D721Med (cell line): ENCODE results near the gene GGT6.

Source experiments
- DNase-seq: peaks from one replicate; pipeline ENCODE4 v3.0.0; 2011; ENCODE audit warnings: low spot score; ENCODE audit not compliant: insufficient read length
- FAIRE-seq: peaks from 2 replicates; lab custom pipeline; 2011; peaks lifted over from hg19 to GRCh38; lab: Jason Lieb, UNC
- TF ChIP-seq, protein P1 (sequence below): IDR thresholded peaks from 2 replicates; pipeline ENCODE4 v1.5.1; 2012; ENCODE audit warnings: mild to moderate bottlenecking, control low read depth; ENCODE audit not compliant: insufficient read depth; ENCODE audit errors: missing control alignments

GGT6 gene

GRCh38 chr17:4527566-4528125, 32.7 kb downstream of the GGT6 start:
- TF ChIP-seq, protein P1, sequence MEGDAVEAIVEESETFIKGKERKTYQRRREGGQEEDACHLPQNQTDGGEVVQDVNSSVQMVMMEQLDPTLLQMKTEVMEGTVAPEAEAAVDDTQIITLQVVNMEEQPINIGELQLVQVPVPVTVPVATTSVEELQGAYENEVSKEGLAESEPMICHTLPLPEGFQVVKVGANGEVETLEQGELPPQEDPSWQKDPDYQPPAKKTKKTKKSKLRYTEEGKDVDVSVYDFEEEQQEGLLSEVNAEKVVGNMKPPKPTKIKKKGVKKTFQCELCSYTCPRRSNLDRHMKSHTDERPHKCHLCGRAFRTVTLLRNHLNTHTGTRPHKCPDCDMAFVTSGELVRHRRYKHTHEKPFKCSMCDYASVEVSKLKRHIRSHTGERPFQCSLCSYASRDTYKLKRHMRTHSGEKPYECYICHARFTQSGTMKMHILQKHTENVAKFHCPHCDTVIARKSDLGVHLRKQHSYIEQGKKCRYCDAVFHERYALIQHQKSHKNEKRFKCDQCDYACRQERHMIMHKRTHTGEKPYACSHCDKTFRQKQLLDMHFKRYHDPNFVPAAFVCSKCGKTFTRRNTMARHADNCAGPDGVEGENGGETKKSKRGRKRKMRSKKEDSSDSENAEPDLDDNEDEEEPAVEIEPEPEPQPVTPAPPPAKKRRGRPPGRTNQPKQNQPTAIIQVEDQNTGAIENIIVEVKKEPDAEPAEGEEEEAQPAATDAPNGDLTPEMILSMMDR: no peak
- DNase-seq (no peak), FAIRE-seq (no peak)

DNA sequence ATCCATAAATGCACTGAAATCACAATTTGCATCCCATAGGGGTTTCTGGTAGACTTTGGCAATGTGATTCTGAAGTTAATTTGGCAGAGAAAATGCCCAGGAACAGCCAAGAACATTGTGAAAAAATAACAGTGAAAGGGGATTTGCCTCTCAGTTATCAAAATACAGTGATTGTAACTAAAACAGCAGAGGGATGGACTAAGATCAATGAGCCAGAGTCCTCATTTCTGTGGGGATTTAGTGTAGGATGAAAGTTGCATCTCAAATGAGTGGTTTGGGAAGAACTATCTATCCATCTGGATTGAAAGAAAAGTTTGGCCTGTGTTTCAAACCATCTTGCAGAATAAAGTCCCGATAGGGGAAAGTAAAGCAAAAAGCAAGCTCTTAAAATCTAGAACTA, 33.2 kb downstream of the GGT6 start:
- DNase-seq (no peak), FAIRE-seq (no peak)
- TF ChIP-seq, protein P1: no peak

GRCh38 chr17:4525691-4526397, 34.5 kb downstream of the GGT6 start:
- no peak for DNase-seq
- no peak for FAIRE-seq
- TF ChIP-seq, protein P1: no peak

DNA sequence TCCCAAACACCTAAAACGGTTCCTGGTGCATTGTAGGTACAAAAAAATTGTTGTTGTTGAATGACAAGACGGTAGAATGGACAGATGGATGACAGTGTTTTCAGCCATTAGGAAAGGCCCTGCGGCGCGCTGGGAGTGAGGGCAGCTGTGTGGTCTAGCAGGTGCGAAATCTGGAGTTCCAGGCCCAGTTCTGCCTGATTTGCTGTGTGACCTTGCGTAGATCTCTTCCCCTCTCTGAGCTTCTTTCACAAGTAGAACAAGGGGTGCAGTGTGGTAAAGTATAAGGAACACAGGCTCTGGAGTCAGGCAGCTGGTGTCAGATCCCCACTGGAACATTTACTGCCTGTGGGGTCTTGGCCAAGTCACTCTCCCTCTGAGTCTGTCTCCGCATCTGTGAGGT, 36.4 kb downstream of the GGT6 start:
- FAIRE-seq: no peak

GRCh38 chr17:4522661-4523060, 37.7 kb downstream of the GGT6 start:
- DNase-seq (no peak), FAIRE-seq (no peak)
- TF ChIP-seq, protein P1: no peak

More for the DNA sequence above, 36.4 kb downstream of the GGT6 start:
- TF ChIP-seq, protein P1: no peak
- no peak for DNase-seq

DNA sequence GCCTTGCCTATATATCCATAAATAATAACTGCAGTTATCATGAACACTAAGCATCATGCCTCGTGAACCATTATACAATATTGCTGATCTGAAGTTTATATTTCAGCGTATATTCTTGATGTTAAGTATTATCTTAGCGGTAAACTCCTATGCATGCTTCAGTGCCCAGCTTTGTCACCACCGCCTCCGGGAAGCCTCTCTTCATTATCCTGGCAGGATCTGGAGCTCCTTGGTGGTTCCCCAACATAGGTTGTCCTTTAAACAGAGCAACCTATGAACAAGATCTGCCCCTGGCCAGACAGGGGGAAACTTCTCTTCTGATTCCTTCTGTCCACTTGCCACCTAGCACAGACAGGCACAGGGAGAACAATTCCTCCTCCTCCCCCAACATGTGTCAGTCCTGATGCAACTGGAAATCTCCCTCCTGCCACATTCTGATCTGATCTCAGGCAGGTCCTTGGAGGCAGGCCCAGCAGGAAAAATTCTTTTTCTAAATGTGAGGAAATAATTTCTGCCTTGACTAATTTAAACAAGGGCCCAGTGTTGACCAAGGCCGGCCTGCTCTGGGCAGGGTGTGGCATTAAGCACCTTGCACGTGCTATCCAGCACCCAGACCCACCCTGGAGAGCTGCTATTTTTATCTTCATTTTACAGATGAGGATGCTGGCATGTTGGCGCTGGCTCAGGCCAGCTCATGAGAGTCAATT, 39.3 kb downstream of the GGT6 start:
- TF ChIP-seq, protein P1: no peak
- no peak for FAIRE-seq
- no peak for DNase-seq
